Smooth muscle cell (in vitro differentiated cells): Measurements from ENCODE around the gene RASGRF1. TPM values are rescaled to one million over a fixed set of nuclear protein-coding genes. Genes with fewer than 3 reads are reported as not detected.

Source experiments
- DNase-seq: peaks from one replicate; lab custom pipeline; 2025; ENCODE audit not compliant: unreplicated experiment; lab: John Stamatoyannopoulos, UW
- H2AFZ ChIP-seq: fragments of 200-600 bp; sonication (generic); 2 replicates; pipeline ENCODE4 v1.6.0; 2016; ENCODE audit warnings: antibody characterized with exemption, low read depth, mild to moderate bottlenecking
- H3F3A ChIP-seq: fragments of 200-600 bp; sonication (generic); 2 replicates; pipeline ENCODE4 v1.6.0; 2017; ENCODE audit warnings: antibody characterized with exemption, low read depth
- H3K27ac ChIP-seq: fragments of 200-600 bp; sonication (generic); 2 replicates; pipeline ENCODE4 v1.5.1; 2016; ENCODE audit warnings: low read depth, mild to moderate bottlenecking
- H3K27me3 ChIP-seq: fragments of 200-600 bp; sonication (generic); 2 replicates; pipeline ENCODE4 v1.6.1; 2016; ENCODE audit warnings: low read depth, mild to moderate bottlenecking
- H3K36me3 ChIP-seq: fragments of 200-600 bp; sonication (generic); 2 replicates; pipeline ENCODE4 v1.5.1; 2016; ENCODE audit warnings: low read depth
- H3K4me1 ChIP-seq: fragments of 200-600 bp; sonication (generic); 2 replicates; pipeline ENCODE4 v1.5.1; 2016; ENCODE audit warnings: low read depth
- H3K4me2 ChIP-seq: fragments of 200-600 bp; sonication (generic); 2 replicates; pipeline ENCODE4 v1.6.0; 2016; ENCODE audit warnings: mild to moderate bottlenecking
- H3K4me3 ChIP-seq: fragments of 200-600 bp; sonication (generic); 2 replicates; pipeline ENCODE4 v1.5.1; 2016; ENCODE audit warnings: mild to moderate bottlenecking
- H3K79me2 ChIP-seq: fragments of 200-600 bp; sonication (generic); 2 replicates; pipeline ENCODE4 v1.6.0; 2016; ENCODE audit warnings: low read depth, mild to moderate bottlenecking
- H3K9ac ChIP-seq: fragments of 200-600 bp; sonication (generic); 2 replicates; pipeline ENCODE4 v1.6.0; 2016; ENCODE audit warnings: low read depth
- H3K9me3 ChIP-seq: fragments of 200-600 bp; sonication (generic); replicated peaks from 2 replicates; pipeline ENCODE4 v1.5.1; 2016; ENCODE audit warnings: low read depth
- H4K20me1 ChIP-seq: fragments of 200-600 bp; sonication (generic); 2 replicates; pipeline ENCODE4 v1.6.0; 2016; ENCODE audit warnings: low read depth
- WGBS: methylation state at CpG from one replicate; pipeline ENCODE4 v1.1.7; 2016; ENCODE audit warnings: low lambda C conversion rate; 5-methylcytosine and 5-hydroxymethylcytosine counted together
- polyA plus RNA-seq: library from polyadenylated mRNA; unstranded; fragments of >200 nt; fragmentation: Nextera tagmentation; extraction: Ambion mirVana; gene quantifications from 2 replicates; pipeline ENCODE4 v1.2.1, GENCODE V29; 2016
- total RNA-seq: library from RNA; depleted of rRNA; stranded (reverse); fragments of >200 nt; gene quantifications from 2 replicates; pipeline ENCODE4 v1.2.3, GENCODE V29; 2014
- TF ChIP-seq, protein P1 (sequence below): fragments of 200-600 bp; sonication (generic); IDR thresholded peaks from 2 replicates; pipeline ENCODE4 v1.5.1; 2017; ENCODE audit warnings: borderline replicate concordance, mild to moderate bottlenecking, antibody characterized with exemption; ENCODE audit not compliant: insufficient read depth, poor library complexity, severe bottlenecking

RASGRF1 gene
- total and polyA plus RNA-seq, 2 experiments from 2014 or later, result 0.17 to 0.22 TPM

DNA sequence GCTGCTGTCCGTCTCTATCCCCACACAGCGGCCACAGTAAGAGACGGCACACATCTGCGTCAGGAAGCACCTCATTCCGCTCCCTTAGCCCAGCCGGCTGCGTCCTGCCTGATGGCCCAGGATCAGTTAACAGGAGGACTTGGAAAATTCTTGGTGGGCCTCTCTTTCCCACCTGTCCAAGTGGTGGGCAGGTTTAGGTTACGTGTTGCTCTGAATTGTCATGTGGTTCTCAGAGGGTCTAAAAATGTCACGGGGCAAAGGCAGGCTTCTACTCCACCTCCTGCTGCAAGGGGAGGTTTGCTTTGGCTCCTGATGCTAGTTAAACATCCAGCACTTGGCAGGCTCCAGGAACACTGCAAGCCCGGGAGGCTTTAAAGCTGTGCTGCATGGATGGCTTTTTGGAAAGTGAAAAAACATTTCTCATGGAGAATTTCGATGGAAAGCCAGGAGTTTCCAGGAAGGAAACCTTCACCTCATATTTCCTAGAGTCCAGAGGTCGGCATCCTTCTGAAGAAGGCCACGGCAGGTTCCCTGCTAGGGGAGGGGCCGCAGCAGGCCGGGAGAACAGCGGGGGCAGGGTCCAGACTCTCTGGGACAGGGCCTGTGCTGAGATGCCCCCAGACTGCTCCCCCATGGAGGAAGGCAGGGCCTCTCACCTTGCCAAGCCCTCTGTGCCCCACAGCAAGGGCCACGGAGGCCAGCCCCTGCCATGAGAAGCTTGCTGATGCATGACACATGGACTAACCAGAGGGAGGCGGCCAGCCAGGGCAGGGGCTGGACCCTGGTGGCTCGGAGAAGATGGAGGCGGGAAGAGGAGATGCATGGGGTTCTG lies 156.5 kb downstream of the RASGRF1 start:
- H3K9ac ChIP-seq, result no peak overlapping the region
- no peak overlapping the region for H3K4me2 ChIP-seq
- H3F3A ChIP-seq, result no peaks in the 10 kb centered on the region
- H3K27me3 ChIP-seq, result no peaks in the 10 kb centered on the region
- no peak for DNase-seq
- H3K4me1 ChIP-seq, result no peaks in the 10 kb centered on the region
- 86% methylated on average over 20 of the region's 20 CpGs for WGBS
- no peaks in the 10 kb centered on the region for H3K9me3 ChIP-seq
- H3K36me3 ChIP-seq, result no peaks in the 10 kb centered on the region
- TF ChIP-seq, protein P1, sequence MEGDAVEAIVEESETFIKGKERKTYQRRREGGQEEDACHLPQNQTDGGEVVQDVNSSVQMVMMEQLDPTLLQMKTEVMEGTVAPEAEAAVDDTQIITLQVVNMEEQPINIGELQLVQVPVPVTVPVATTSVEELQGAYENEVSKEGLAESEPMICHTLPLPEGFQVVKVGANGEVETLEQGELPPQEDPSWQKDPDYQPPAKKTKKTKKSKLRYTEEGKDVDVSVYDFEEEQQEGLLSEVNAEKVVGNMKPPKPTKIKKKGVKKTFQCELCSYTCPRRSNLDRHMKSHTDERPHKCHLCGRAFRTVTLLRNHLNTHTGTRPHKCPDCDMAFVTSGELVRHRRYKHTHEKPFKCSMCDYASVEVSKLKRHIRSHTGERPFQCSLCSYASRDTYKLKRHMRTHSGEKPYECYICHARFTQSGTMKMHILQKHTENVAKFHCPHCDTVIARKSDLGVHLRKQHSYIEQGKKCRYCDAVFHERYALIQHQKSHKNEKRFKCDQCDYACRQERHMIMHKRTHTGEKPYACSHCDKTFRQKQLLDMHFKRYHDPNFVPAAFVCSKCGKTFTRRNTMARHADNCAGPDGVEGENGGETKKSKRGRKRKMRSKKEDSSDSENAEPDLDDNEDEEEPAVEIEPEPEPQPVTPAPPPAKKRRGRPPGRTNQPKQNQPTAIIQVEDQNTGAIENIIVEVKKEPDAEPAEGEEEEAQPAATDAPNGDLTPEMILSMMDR, result no peak
- no peaks in the 10 kb centered on the region for H4K20me1 ChIP-seq
- H2AFZ ChIP-seq, result no peak overlapping the region
- no peak overlapping the region for H3K4me3 ChIP-seq
- H3K79me2 ChIP-seq, result no peaks in the 10 kb centered on the region
- H3K27ac ChIP-seq, result no peak overlapping the region

DNA sequence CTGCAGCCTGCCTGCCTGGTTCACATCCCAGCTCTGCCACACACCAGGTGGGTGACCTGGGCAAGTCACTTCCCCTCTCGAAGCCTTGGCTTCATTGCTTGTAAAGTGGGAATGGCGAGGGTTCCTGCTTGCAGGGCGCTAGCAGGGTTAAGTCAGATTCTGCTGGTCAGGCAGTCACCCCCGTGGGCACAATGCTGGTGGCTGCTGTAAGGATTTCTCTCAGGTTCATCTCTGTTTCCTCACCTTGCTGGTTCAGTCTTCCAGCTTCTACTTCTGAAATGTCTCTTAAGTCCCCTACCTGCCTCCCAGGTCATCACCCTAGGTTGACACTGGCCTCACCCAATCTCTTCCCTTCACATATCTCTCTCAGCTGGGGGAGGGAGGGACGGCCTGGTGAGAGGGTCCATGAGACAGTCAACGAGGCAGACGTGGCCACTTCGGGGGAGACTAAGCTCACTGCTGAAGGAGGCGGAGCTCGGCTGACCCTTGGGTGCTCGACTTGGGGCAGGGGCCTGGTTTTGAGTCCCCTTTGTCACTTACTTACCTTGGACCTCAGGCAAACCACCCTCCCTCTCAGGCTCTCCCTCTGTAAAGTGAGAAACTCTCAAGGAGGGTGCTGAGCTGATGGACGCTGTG lies 157.3 kb downstream of the RASGRF1 start:
- H4K20me1 ChIP-seq, result no peaks in the 10 kb centered on the region
- TF ChIP-seq, protein P1, result no peak
- whole genome bisulfite sequencing, result 87% methylated on average over 12 of the region's 12 CpGs

DNA sequence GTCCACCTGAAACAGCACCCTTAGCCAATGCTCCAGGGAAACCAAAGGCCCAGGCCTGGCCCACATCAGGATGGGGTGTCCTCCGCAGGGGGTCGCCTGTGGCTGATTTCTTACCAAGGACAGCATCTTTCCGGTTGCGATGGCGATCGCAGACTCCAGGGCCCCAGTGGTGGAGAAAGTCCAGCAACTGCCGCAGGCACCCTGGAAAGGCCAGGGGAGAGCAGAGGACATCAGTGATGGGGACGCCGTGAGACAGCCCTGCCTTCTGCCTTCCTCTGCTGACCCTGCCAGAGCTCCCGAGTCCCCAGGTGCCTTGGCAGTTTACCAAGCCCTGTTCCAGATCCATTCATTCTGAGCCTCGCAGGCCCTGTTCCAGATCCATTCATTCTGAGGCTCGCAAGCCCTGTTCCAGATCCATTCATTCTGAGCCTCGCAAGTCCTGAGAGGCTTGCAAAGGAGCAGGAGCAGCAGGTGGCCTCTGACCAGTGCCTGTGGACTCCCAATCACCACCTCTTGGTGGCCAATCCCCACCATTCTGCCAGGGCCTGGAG lies 158.2 kb downstream of the RASGRF1 start:
- Histone ChIP-seq H3K79me2 (no peaks in the 10 kb centered on the region), H3K9ac (no peak overlapping the region), H3K4me3 (no peak overlapping the region), H3K4me1 (no peaks in the 10 kb centered on the region), H2AFZ (no peak overlapping the region), H3K27ac (no peak overlapping the region), H3K4me2 (no peak overlapping the region), H4K20me1 (no peaks in the 10 kb centered on the region), H3K36me3 (no peaks in the 10 kb centered on the region), H3K27me3 (no peaks in the 10 kb centered on the region), H3F3A (no peaks in the 10 kb centered on the region), H3K9me3 (no peaks in the 10 kb centered on the region)
- TF ChIP-seq, protein P1, result no peak
- DNase-seq, result no peak
- WGBS, result 96% methylated on average over 13 of the region's 13 CpGs

More for the DNA sequence above, 157.3 kb downstream of the RASGRF1 start:
- no peaks in the 10 kb centered on the region for H3K27me3 ChIP-seq
- no peaks in the 10 kb centered on the region for H3K36me3 ChIP-seq
- no peak overlapping the region for H3K4me2 ChIP-seq
- no peak overlapping the region for H3K4me3 ChIP-seq
- no peaks in the 10 kb centered on the region for H3F3A ChIP-seq
- no peaks in the 10 kb centered on the region for H3K9me3 ChIP-seq
- H2AFZ ChIP-seq, result no peak overlapping the region
- no peak overlapping the region for H3K27ac ChIP-seq
- DNase-seq, result no peak
- no peaks in the 10 kb centered on the region for H3K79me2 ChIP-seq
- no peaks in the 10 kb centered on the region for H3K4me1 ChIP-seq
- no peak overlapping the region for H3K9ac ChIP-seq
